H1 (cell line): Measurements from ENCODE around the gene CD99. TPM values are rescaled to one million over a fixed set of nuclear protein-coding genes. Genes with fewer than 3 reads are reported as not detected.

Experiments used
- CTCF ChIA-PET: fragments of 300-600 bp; sonication (Branson Sonifier 250); formaldehyde crosslinking; loops from one replicate; lab custom pipeline; 2021; ENCODE audit not compliant: partially characterized antibody; lab: Charles Lee
- POLR2A ChIA-PET: fragments of 300-600 bp; sonication (Branson Sonifier 250); formaldehyde crosslinking; loops from one replicate; lab custom pipeline; 2021; ENCODE audit warnings: inconsistent platforms; ENCODE audit not compliant: partially characterized antibody; lab: Charles Lee
- DNase-seq, 2 experiments: peaks; one replicate each; pipeline versions ENCODE4 v3.0.0 to v3.0.0-alpha.2; 2010 to 2022; ENCODE audit warnings: low spot score in 2 of 2, low read depth in 1 of 2, mixed read lengths in 1 of 2
- FAIRE-seq: peaks from 2 replicates; lab custom pipeline; 2011; peaks lifted over from hg19 to GRCh38; lab: Jason Lieb, UNC
- H2AFZ ChIP-seq: 2 replicates; pipeline ENCODE4 v1.8.1; 2012; ENCODE audit warnings: low read length, inconsistent platforms
- H2AK5ac ChIP-seq: 2 replicates; pipeline ENCODE4 v1.6.1; 2013; ENCODE audit warnings: low read depth, low read length
- H2BK120ac ChIP-seq: replicated peaks from 2 replicates; pipeline ENCODE3; 2013; ENCODE audit warnings: low read depth, low read length, inconsistent platforms
- H2BK12ac ChIP-seq: 2 replicates; pipeline ENCODE4 v1.6.1; 2013; ENCODE audit warnings: low read depth, low read length
- H2BK15ac ChIP-seq: 2 replicates; pipeline ENCODE4 v1.6.1; 2013; ENCODE audit warnings: low read length
- H2BK20ac ChIP-seq: 2 replicates; pipeline ENCODE4 v1.6.1; 2013; ENCODE audit warnings: low read length
- H2BK5ac ChIP-seq: 2 replicates; pipeline ENCODE4 v1.6.1; 2013; ENCODE audit warnings: low read depth, low read length
- H3K14ac ChIP-seq: 2 replicates; pipeline ENCODE4 v1.6.1; 2013; ENCODE audit warnings: inconsistent platforms; ENCODE audit not compliant: insufficient read length
- H3K18ac ChIP-seq: 2 replicates; pipeline ENCODE4 v1.6.1; 2013; ENCODE audit warnings: low read length; ENCODE audit errors: extremely low read depth
- H3K23ac ChIP-seq: 2 replicates; pipeline ENCODE4 v1.6.1; 2013; ENCODE audit warnings: inconsistent platforms; ENCODE audit not compliant: insufficient read length
- H3K23me2 ChIP-seq: 2 replicates; pipeline ENCODE4 v1.6.1; 2013; ENCODE audit warnings: low read depth, low read length
- H3K27ac ChIP-seq: 2 replicates; pipeline ENCODE4 v1.6.1; 2011; ENCODE audit warnings: low read depth, low read length, inconsistent platforms
- H3K27me3 ChIP-seq, 4 experiments: replicated peaks in 1 of 4; 1 replicate in 1 of 4; 2 replicates in 3 of 4; pipeline versions ENCODE4 v1.6.1 to v1.8.1; 2011 to 2013; ENCODE audit warnings: low read length in 3 of 4, mild to moderate bottlenecking in 3 of 4, inconsistent platforms in 2 of 4, mixed read lengths in 2 of 4, moderate library complexity in 1 of 4; ENCODE audit not compliant: control insufficient read depth in 3 of 4, insufficient read depth in 3 of 4; ENCODE audit errors: extremely low read depth in 1 of 4
- H3K36me3 ChIP-seq, 4 experiments: 2 replicates each; pipeline versions ENCODE4 v1.6.1 to v1.8.1; 2011 to 2013; ENCODE audit warnings: mild to moderate bottlenecking in 4 of 4, low read length in 3 of 4, moderate library complexity in 2 of 4, control low read depth in 1 of 4, inconsistent platforms in 1 of 4; ENCODE audit not compliant: insufficient read depth in 4 of 4, control insufficient read depth in 2 of 4
- H3K4ac ChIP-seq: replicated peaks from 2 replicates; pipeline ENCODE3; 2013; ENCODE audit warnings: low read length, low read depth, mixed read lengths, inconsistent platforms; ENCODE audit not compliant: insufficient read length
- H3K4me1 ChIP-seq, 4 experiments: replicated peaks in 1 of 4; 1 replicate in 1 of 4; 2 replicates in 3 of 4; pipeline versions ENCODE4 v1.6.1 to v1.8.1; 2011 to 2013; ENCODE audit warnings: low read length in 3 of 4, inconsistent platforms in 2 of 4, mixed read lengths in 1 of 4; ENCODE audit not compliant: insufficient read depth in 4 of 4, control insufficient read depth in 3 of 4
- H3K4me2 ChIP-seq, 2 experiments: 2 replicates each; pipeline versions ENCODE4 v1.6.1 to v1.8.1; 2011 to 2013; ENCODE audit warnings: low read depth in 2 of 2, low read length in 2 of 2, control low read depth in 1 of 2, inconsistent platforms in 1 of 2, mild to moderate bottlenecking in 1 of 2; ENCODE audit not compliant: insufficient read depth in 1 of 2
- H3K4me3 ChIP-seq, 4 experiments: fragments of 200-600, 300-600 bp in 1 of 4; sonication (generic), shearing (Covaris generic), sonication (Bioruptor Twin) in 1 of 4; 2 replicates each; pipeline versions ENCODE4 v1.5.1 to v1.8.1; 2011 to 2016; ENCODE audit warnings: low read length in 4 of 4, low read depth in 3 of 4, control low read depth in 2 of 4, inconsistent platforms in 2 of 4, mild to moderate bottlenecking in 2 of 4, mixed read lengths in 1 of 4, moderate library complexity in 1 of 4; ENCODE audit not compliant: insufficient read depth in 2 of 4; ENCODE audit errors: extremely low read depth in 1 of 4
- H3K56ac ChIP-seq: replicated peaks from 2 replicates; pipeline ENCODE3; 2013; ENCODE audit warnings: low read depth, mild to moderate bottlenecking, mixed read lengths, low read length, inconsistent platforms; ENCODE audit not compliant: insufficient read length
- H3K79me1 ChIP-seq: 2 replicates; pipeline ENCODE4 v1.6.1; 2013; ENCODE audit warnings: low read depth, low read length, control low read depth
- H3K79me2 ChIP-seq, 2 experiments: 2 replicates each; pipeline versions ENCODE4 v1.6.1 to v1.8.1; 2012 to 2013; ENCODE audit warnings: low read length in 2 of 2, mild to moderate bottlenecking in 2 of 2, inconsistent platforms in 1 of 2; ENCODE audit not compliant: insufficient read depth in 2 of 2, control insufficient read depth in 1 of 2
- H3K9ac ChIP-seq, 4 experiments: replicated peaks in 1 of 4; 1 replicate in 1 of 4; 2 replicates in 3 of 4; pipeline versions ENCODE4 v1.6.1 to v1.8.1; 2011 to 2013; ENCODE audit warnings: low read depth in 3 of 4, low read length in 3 of 4, control low read depth in 2 of 4, mild to moderate bottlenecking in 2 of 4, moderate library complexity in 2 of 4, inconsistent platforms in 1 of 4; ENCODE audit errors: extremely low read depth in 1 of 4
- H3K9me3 ChIP-seq, 2 experiments: 2 replicates each; pipeline versions ENCODE4 v1.6.1 to v1.8.1; 2012 to 2013; ENCODE audit warnings: mild to moderate bottlenecking in 2 of 2, moderate library complexity in 2 of 2, control low read depth in 1 of 2, inconsistent platforms in 1 of 2, low read depth in 1 of 2, low read length in 1 of 2, mixed read lengths in 1 of 2; ENCODE audit not compliant: insufficient read depth in 2 of 2
- H4K20me1 ChIP-seq, 2 experiments: replicated peaks in 1 of 2; 2 replicates each; pipeline versions ENCODE3 to v1.8.1; 2011 to 2013; ENCODE audit warnings: inconsistent platforms in 2 of 2, low read length in 2 of 2, mild to moderate bottlenecking in 1 of 2; ENCODE audit not compliant: insufficient read depth in 2 of 2, control insufficient read depth in 1 of 2
- H4K5ac ChIP-seq: 2 replicates; pipeline ENCODE4 v1.6.1; 2013; ENCODE audit warnings: low read length, low read depth, mixed read lengths, inconsistent platforms; ENCODE audit not compliant: insufficient read length
- H4K8ac ChIP-seq: 2 replicates; pipeline ENCODE4 v1.8.0; 2013; ENCODE audit warnings: mild to moderate bottlenecking, moderate library complexity, low read length, inconsistent platforms; ENCODE audit not compliant: insufficient read depth; ENCODE audit errors: extremely low read depth
- H4K91ac ChIP-seq: replicated peaks from 2 replicates; pipeline ENCODE3; 2013; ENCODE audit warnings: low read length, mixed read lengths, inconsistent platforms; ENCODE audit not compliant: insufficient read length
- BACH1 ChIP-seq: IDR thresholded peaks from 2 replicates; pipeline ENCODE4 v1.6.1; 2012; ENCODE audit warnings: low read length, improper control_type of control experiment
- BRCA1 ChIP-seq: IDR thresholded peaks from 2 replicates; pipeline ENCODE4 v1.6.1; 2012; ENCODE audit warnings: low read depth, low read length, improper control_type of control experiment
- CEBPB ChIP-seq: IDR thresholded peaks from 2 replicates; pipeline ENCODE4 v1.6.1; 2012; ENCODE audit warnings: low read depth, low read length
- CHD1 ChIP-seq: IDR thresholded peaks from 2 replicates; pipeline ENCODE4 v1.6.1; 2012; ENCODE audit warnings: low read depth, low read length, improper control_type of control experiment
- EGR1 ChIP-seq: IDR thresholded peaks from 2 replicates; pipeline ENCODE4 v1.6.1; 2011; ENCODE audit warnings: low read depth, low read length, borderline replicate concordance
- GTF2F1 ChIP-seq: IDR thresholded peaks from 2 replicates; pipeline ENCODE4 v1.6.1; 2012; ENCODE audit warnings: low read depth, low read length, improper control_type of control experiment, borderline replicate concordance
- KDM1A ChIP-seq: fragments of 200-600, 300-600 bp; sonication (generic); IDR thresholded peaks from 2 replicates; pipeline ENCODE4 v1.7.1; 2016; ENCODE audit warnings: mild to moderate bottlenecking, low read length, borderline replicate concordance
- NRF1 ChIP-seq: IDR thresholded peaks from 2 replicates; pipeline ENCODE4 v1.6.1; 2011; ENCODE audit warnings: mild to moderate bottlenecking, low read depth, low read length, improper control_type of control experiment
- POU5F1 ChIP-seq: IDR thresholded peaks from 2 replicates; pipeline ENCODE4 v1.6.1; 2011; ENCODE audit warnings: low read depth, mild to moderate bottlenecking, low read length, moderate library complexity
- RFX5 ChIP-seq: IDR thresholded peaks from 2 replicates; pipeline ENCODE4 v1.6.1; 2011; ENCODE audit warnings: low read depth, low read length, improper control_type of control experiment, borderline replicate concordance
- RNF2 ChIP-seq: fragments of 200-900, 300-1000 bp; sonication (generic); IDR thresholded peaks from 2 replicates; pipeline ENCODE4 v1.7.1; 2016; ENCODE audit warnings: borderline replicate concordance, low read depth, mild to moderate bottlenecking, antibody characterized with exemption, low read length; ENCODE audit not compliant: poor library complexity, severe bottlenecking; ENCODE audit errors: missing control alignments
- SIN3A ChIP-seq, 2 experiments: IDR thresholded peaks in 1 of 2; conservative IDR thresholded peaks in 1 of 2; 2 replicates each; pipeline ENCODE4 v1.6.1; 2011 to 2012; ENCODE audit warnings: low read length in 2 of 2, improper control_type of control experiment in 1 of 2, low read depth in 1 of 2, mild to moderate bottlenecking in 1 of 2
- TAF7 ChIP-seq: optimal IDR thresholded peaks from 2 replicates; pipeline ENCODE3; 2011; ENCODE audit warnings: low read depth, mild to moderate bottlenecking, inconsistent platforms, low read length, moderate library complexity, borderline replicate concordance
- WGBS, 2 experiments: shearing (Covaris generic) in 1 of 2; methylation state at CpG; one replicate each; pipeline versions ENCODE4 v1.1.6 to v1.1.7; 2013 to 2015; ENCODE audit warnings: low lambda C conversion rate in 2 of 2, mixed read lengths in 2 of 2, inconsistent platforms in 1 of 2, low coverage in 1 of 2, missing lambda C conversion rate in 1 of 2; ENCODE audit not compliant: insufficient replicate concordance in 2 of 2, insufficient coverage in 1 of 2, insufficient read length in 1 of 2; ENCODE audit errors: extremely low coverage in 1 of 2, missing lambda C conversion rate in 1 of 2; 5-methylcytosine and 5-hydroxymethylcytosine counted together
- polyA plus RNA-seq, 7 experiments: library from polyadenylated mRNA; depleted of rRNA in 3 of 7; stranded (reverse) in 5 of 7; unstranded in 2 of 7; fragments of >200 nt in 5 of 7; fragments of 200-250 nt in 2 of 7; gene quantifications; 1 replicate in 5 of 7; 2 replicates in 1 of 7; 4 replicates in 1 of 7; pipeline versions ENCODE4 v1.2.1 to v1.2.3, GENCODE V29; 2011 to 2013; ENCODE audit warnings: missing spikeins in 2 of 7, mixed read lengths in 2 of 7
- total RNA-seq: library from RNA; stranded (reverse); fragmentation: NEBNext Ultra II Directional; extraction: Animal tissue kit (Norgen Biotek cat#: 25700); gene quantifications from 2 replicates; pipeline ENCODE4 v1.2.1, GENCODE V29; 2021
- TF ChIP-seq, protein P1 (sequence below): IDR thresholded peaks from 2 replicates; pipeline ENCODE4 v1.6.1; 2012; ENCODE audit warnings: inconsistent platforms

CD99 gene
- total and polyA plus RNA-seq, 2 of the 8 experiments (the other 6 are each of a cell fraction or from before 2014, with no cell fraction given) = 30.1 to 47.8 TPM

- H2BK15ac ChIP-seq = no peak overlapping the region
- no peak overlapping the region for H3K4me3 ChIP-seq
- no peak overlapping the region for H2AFZ ChIP-seq
- H3K4me1 ChIP-seq = no peaks in the 10 kb centered on the region
- H4K20me1 ChIP-seq = no peaks in the 10 kb centered on the region
- FAIRE-seq = no peak
- no peak overlapping the region for H3K23ac ChIP-seq
- H3K27me3 ChIP-seq = no peaks in the 10 kb centered on the region
- H2BK5ac ChIP-seq = no peak overlapping the region
- peaks cover 2% of the 10 kb centered on the region; the same call in 1 of the 2 replicates for H3K23me2 ChIP-seq
- no peaks in the 10 kb centered on the region for H3K79me2 ChIP-seq
- no peak for DNase-seq
- H3K4me2 ChIP-seq = no peak overlapping the region
- no peak overlapping the region for H4K8ac ChIP-seq
- no peak overlapping the region for H2BK20ac ChIP-seq
- H3K79me1 ChIP-seq = no peaks in the 10 kb centered on the region
- H2BK12ac ChIP-seq = no peak overlapping the region
- WGBS, 2 experiments = no CpG with 5 or more reads among the region's 1 CpG
- no peaks in the 10 kb centered on the region for H3K36me3 ChIP-seq
- CTCF ChIA-PET = no interaction called here
- no peak overlapping the region for H3K9ac ChIP-seq
- H3K4ac ChIP-seq = no peak overlapping the region
- H3K56ac ChIP-seq = no peak overlapping the region
- H4K91ac ChIP-seq = no peak overlapping the region
- POLR2A ChIA-PET = no interaction called here
- no peaks in the 10 kb centered on the region; a peak in 1 of 4 replicates for H3K9me3 ChIP-seq
- H4K5ac ChIP-seq = no peak overlapping the region
- no peak overlapping the region for H3K14ac ChIP-seq
- TF ChIP-seq RFX5 (no peak), BACH1 (no peak), KDM1A (no peak), NRF1 (no peak), GTF2F1 (no peak), RNF2 (no peak), TAF7 (no peak), BRCA1 (no peak), POU5F1 (no peak), SIN3A (conservative IDR thresholded peaks at IDR 0.05 in 1 of 2, IDR thresholded peaks at IDR 0.05 in 1 of 2; ENCODE audit: low read depth in 1 of 2, low read length in 2 of 2) (no peak), EGR1 (no peak), CHD1 (no peak), CEBPB (no peak)
- TF ChIP-seq, protein P1, sequence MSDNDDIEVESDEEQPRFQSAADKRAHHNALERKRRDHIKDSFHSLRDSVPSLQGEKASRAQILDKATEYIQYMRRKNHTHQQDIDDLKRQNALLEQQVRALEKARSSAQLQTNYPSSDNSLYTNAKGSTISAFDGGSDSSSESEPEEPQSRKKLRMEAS = no peak
- no peak overlapping the region for H2AK5ac ChIP-seq
- no peak overlapping the region for H3K18ac ChIP-seq
- H3K27ac ChIP-seq = no peak overlapping the region
- no peak overlapping the region for H2BK120ac ChIP-seq
Observed at GRCh38 chrX:2748815-2749188, 57.7 kb downstream of the CD99 start.
